Measurements from ENCODE around the gene KIF17. TPM values are rescaled to one million over a fixed set of nuclear protein-coding genes. Genes with fewer than 3 reads are reported as not detected.

KIF17 gene
- total RNA-seq, 1 donor from 2014 or later: 0.40 TPM

GRCh38 chr1:20672265-20672632 lies 45.6 kb downstream of the KIF17 start:
- no peaks in the 10 kb centered on the region for H3K9me3 Mint-ChIP-seq
- no peak overlapping the region for H3K27ac Mint-ChIP-seq
- H3K36me3 Mint-ChIP-seq: no peaks in the 10 kb centered on the region
- H3K4me3 Mint-ChIP-seq: no peak overlapping the region
- TF ChIP-seq, protein P1, sequence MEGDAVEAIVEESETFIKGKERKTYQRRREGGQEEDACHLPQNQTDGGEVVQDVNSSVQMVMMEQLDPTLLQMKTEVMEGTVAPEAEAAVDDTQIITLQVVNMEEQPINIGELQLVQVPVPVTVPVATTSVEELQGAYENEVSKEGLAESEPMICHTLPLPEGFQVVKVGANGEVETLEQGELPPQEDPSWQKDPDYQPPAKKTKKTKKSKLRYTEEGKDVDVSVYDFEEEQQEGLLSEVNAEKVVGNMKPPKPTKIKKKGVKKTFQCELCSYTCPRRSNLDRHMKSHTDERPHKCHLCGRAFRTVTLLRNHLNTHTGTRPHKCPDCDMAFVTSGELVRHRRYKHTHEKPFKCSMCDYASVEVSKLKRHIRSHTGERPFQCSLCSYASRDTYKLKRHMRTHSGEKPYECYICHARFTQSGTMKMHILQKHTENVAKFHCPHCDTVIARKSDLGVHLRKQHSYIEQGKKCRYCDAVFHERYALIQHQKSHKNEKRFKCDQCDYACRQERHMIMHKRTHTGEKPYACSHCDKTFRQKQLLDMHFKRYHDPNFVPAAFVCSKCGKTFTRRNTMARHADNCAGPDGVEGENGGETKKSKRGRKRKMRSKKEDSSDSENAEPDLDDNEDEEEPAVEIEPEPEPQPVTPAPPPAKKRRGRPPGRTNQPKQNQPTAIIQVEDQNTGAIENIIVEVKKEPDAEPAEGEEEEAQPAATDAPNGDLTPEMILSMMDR (IDR thresholded peaks at IDR 0.05; ENCODE audit: unreplicated experiment): no peak
- no peak for DNase-seq (ENCODE audit: low spot score in 2 of 2, unreplicated experiment in 2 of 2)
- H3K4me1 Mint-ChIP-seq: no peaks in the 10 kb centered on the region
- H3K27me3 Mint-ChIP-seq (ENCODE audit: low read depth): peaks cover 11% of the 10 kb centered on the region

DNA sequence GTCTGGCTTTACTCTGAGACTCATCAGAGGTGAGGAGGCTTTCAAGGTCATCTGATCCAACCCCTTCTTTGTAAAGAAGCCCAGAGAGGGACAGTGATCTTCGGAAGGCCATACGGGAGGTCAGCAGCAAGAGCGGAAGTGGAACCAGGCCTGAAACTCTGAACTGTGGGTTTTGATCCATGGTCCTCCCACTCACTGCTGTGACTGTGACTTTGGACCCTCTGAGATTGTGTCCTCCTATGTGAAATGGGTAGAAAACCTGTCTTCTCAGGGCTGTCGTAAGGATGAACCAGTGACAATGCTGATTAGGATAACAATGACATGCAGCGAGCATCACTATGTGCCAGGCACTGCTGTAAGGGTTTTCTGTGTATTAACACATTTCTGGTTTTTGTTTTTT lies 46.9 kb downstream of the KIF17 start:
- H3K36me3 Mint-ChIP-seq: no peaks in the 10 kb centered on the region
- no peak overlapping the region for H3K27ac Mint-ChIP-seq
- H3K4me3 Mint-ChIP-seq: no peak overlapping the region
- TF ChIP-seq, protein P1 (IDR thresholded peaks at IDR 0.05; ENCODE audit: unreplicated experiment): no peak
- H3K9me3 Mint-ChIP-seq: no peaks in the 10 kb centered on the region
- H3K27me3 Mint-ChIP-seq (ENCODE audit: low read depth): peaks cover 10% of the 10 kb centered on the region
- no peak for DNase-seq (ENCODE audit: low spot score in 2 of 2, unreplicated experiment in 2 of 2)
- no peaks in the 10 kb centered on the region for H3K4me1 Mint-ChIP-seq

GRCh38 chr1:20668581-20668980 lies 49.2 kb downstream of the KIF17 start:
- no peak for DNase-seq (ENCODE audit: low spot score in 2 of 2, unreplicated experiment in 2 of 2)
- no peak overlapping the region for H3K27ac Mint-ChIP-seq
- TF ChIP-seq, protein P1 (IDR thresholded peaks at IDR 0.05; ENCODE audit: unreplicated experiment): no peak
- peaks cover 7% of the 10 kb centered on the region for H3K27me3 Mint-ChIP-seq (ENCODE audit: low read depth)
- no peaks in the 10 kb centered on the region for H3K4me1 Mint-ChIP-seq
- no peak overlapping the region for H3K4me3 Mint-ChIP-seq
- no peaks in the 10 kb centered on the region for H3K9me3 Mint-ChIP-seq
- H3K36me3 Mint-ChIP-seq: no peaks in the 10 kb centered on the region

DNA sequence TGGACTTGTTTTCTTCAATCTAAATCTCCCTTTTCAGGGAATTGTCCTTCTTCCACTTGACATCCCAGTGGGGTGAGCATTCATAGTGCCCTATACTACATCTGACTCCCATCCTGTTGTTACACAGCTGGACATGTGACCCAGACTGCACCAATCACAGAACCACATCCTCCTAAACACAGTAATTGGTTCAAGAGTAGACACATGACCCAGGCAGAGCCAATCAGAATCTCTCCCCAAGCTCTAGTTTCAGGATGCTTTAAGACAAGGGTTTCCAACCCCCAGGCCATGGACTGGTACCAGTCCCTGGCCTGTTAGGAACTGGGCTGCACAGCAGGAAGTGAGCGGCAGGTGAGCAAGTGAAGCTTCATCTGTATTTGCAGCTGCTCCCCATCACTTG lies 51.0 kb downstream of the KIF17 start:
- peaks cover 10% of the 10 kb centered on the region for H3K4me1 Mint-ChIP-seq
- TF ChIP-seq, protein P1 (IDR thresholded peaks at IDR 0.05; ENCODE audit: unreplicated experiment): no peak
- H3K27ac Mint-ChIP-seq: no peak overlapping the region

DNA sequence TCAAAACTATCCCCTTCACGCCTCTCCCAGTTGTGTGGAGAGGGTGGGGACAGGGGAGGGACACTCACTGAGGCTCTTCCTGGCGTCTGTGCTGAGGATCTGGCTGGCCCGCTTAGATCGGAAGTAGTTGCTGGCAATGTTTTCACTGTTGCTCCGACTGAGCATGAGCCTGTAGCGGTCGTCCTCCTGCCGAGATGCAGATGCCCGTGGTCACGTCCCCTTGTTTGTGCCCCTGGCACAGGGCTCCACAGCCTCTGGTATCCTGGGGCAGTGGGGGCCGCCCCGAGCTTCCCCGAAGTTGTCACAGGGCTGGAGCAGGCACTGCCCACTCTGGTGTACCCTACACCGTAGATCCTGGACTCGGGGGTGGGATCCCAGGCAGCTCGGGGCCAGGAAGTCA lies 51.7 kb downstream of the KIF17 start:
- Mint-ChIP-seq H3K27me3 (ENCODE audit: low read depth) (no peaks in the 10 kb centered on the region), H3K9me3 (no peaks in the 10 kb centered on the region), H3K4me1 (peaks cover 13% of the 10 kb centered on the region), H3K27ac (no peak overlapping the region), H3K4me3 (no peak overlapping the region), H3K36me3 (no peaks in the 10 kb centered on the region)
- TF ChIP-seq, protein P1 (IDR thresholded peaks at IDR 0.05; ENCODE audit: unreplicated experiment): no peak
- no peak for DNase-seq (ENCODE audit: low spot score in 2 of 2, unreplicated experiment in 2 of 2)

More for the DNA sequence above, 51.0 kb downstream of the KIF17 start:
- DNase-seq (ENCODE audit: low spot score in 2 of 2, unreplicated experiment in 2 of 2): no peak
- H3K9me3 Mint-ChIP-seq: no peaks in the 10 kb centered on the region
- H3K36me3 Mint-ChIP-seq: no peaks in the 10 kb centered on the region
- no peak overlapping the region for H3K4me3 Mint-ChIP-seq
- no peaks in the 10 kb centered on the region for H3K27me3 Mint-ChIP-seq (ENCODE audit: low read depth)

GRCh38 chr1:20665726-20666125 lies 52.1 kb downstream of the KIF17 start:
- Mint-ChIP-seq H3K4me1 (peaks cover 15% of the 10 kb centered on the region), H3K9me3 (no peaks in the 10 kb centered on the region), H3K27me3 (ENCODE audit: low read depth) (no peaks in the 10 kb centered on the region), H3K36me3 (no peaks in the 10 kb centered on the region), H3K4me3 (no peak overlapping the region), H3K27ac (no peak overlapping the region)
- TF ChIP-seq, protein P1 (IDR thresholded peaks at IDR 0.05; ENCODE audit: unreplicated experiment): no peak
- DNase-seq (ENCODE audit: low spot score in 2 of 2, unreplicated experiment in 2 of 2): no peak
